B cell (primary cell): ENCODE measurements around the gene MLLT3. TPM values are rescaled to one million over a fixed set of nuclear protein-coding genes. Genes with fewer than 3 reads are reported as not detected.

Source experiments
- ATAC-seq: fragments of 200-7000 bp; cut with Tn5 transposase; one replicate; pipeline ENCODE4 v1.10.0; 2021; ENCODE audit warnings: low read depth, mild to moderate bottlenecking, moderate number of reproducible peaks, moderate library complexity
- CTCF ChIA-PET: fragments of 350-600 bp; sonication (Branson Sonifier 250); formaldehyde crosslinking; loops from one replicate; lab custom pipeline; 2021; ENCODE audit warnings: antibody characterized with exemption, inconsistent platforms; lab: Charles Lee
- POLR2A ChIA-PET: fragments of 350-600 bp; sonication (Branson Sonifier 250); formaldehyde crosslinking; loops from one replicate; lab custom pipeline; 2021; ENCODE audit warnings: antibody characterized with exemption; lab: Charles Lee
- DNase-seq: peaks from one replicate; pipeline ENCODE4 v3.0.0; 2013
- H2AFZ ChIP-seq: 2 replicates; pipeline ENCODE4 v1.6.1; 2012; ENCODE audit warnings: mild to moderate bottlenecking, low read depth, low read length; ENCODE audit not compliant: insufficient read depth, poor library complexity, severe bottlenecking
- H3K27ac ChIP-seq, 2 donors: 1 replicate in 1 of 2; 2 replicates in 1 of 2; pipeline ENCODE4 v1.5.1; 2012 to 2013; ENCODE audit warnings: low read length in 2 of 2, mild to moderate bottlenecking in 2 of 2, moderate library complexity in 1 of 2
- H3K27me3 ChIP-seq, 4 experiments: fragments of 200-600 bp in 1 of 4; sonication (generic) in 1 of 4; replicated peaks in 1 of 4; 1 replicate in 2 of 4; 2 replicates in 2 of 4; pipeline versions ENCODE4 v1.6.1 to v1.7.0; 2013 to 2016; ENCODE audit warnings: low read length in 3 of 4, mild to moderate bottlenecking in 2 of 4, mixed read lengths in 1 of 4, moderate library complexity in 1 of 4; ENCODE audit not compliant: insufficient read depth in 4 of 4, control insufficient read depth in 3 of 4; ENCODE audit errors: control extremely low read depth in 1 of 4
- H3K36me3 ChIP-seq, 2 experiments: replicated peaks in 1 of 2; 1 replicate in 1 of 2; 2 replicates in 1 of 2; pipeline versions ENCODE4 v1.6.1 to v1.7.1; 2013; ENCODE audit warnings: low read length in 1 of 2; ENCODE audit not compliant: insufficient read depth in 2 of 2, control insufficient read depth in 1 of 2; ENCODE audit errors: control extremely low read depth in 1 of 2, extremely low read depth in 1 of 2
- H3K4me1 ChIP-seq, 2 donors: fragments of 200-600 bp in 1 of 2; sonication (generic) in 1 of 2; 1 replicate in 1 of 2; 2 replicates in 1 of 2; pipeline versions ENCODE4 v1.5.1 to v1.6.1; 2013 to 2017; ENCODE audit warnings: low read length in 2 of 2; ENCODE audit not compliant: control insufficient read depth in 2 of 2, insufficient read depth in 2 of 2
- H3K4me2 ChIP-seq: replicated peaks from 2 replicates; pipeline ENCODE3; 2012; ENCODE audit warnings: mild to moderate bottlenecking, low read depth, low read length; ENCODE audit not compliant: poor library complexity, severe bottlenecking
- H3K4me3 ChIP-seq, 5 experiments: fragments of 200-600 bp in 1 of 5; sonication (generic) in 1 of 5; 1 replicate in 3 of 5; 2 replicates in 2 of 5; pipeline versions ENCODE4 v1.5.1 to v1.7.0; 2011 to 2016; ENCODE audit warnings: low read length in 4 of 5, mild to moderate bottlenecking in 4 of 5, low read depth in 2 of 5, control low read depth in 1 of 5, moderate library complexity in 1 of 5; ENCODE audit not compliant: insufficient read depth in 1 of 5; ENCODE audit errors: control extremely low read depth in 1 of 5, extremely low read depth in 1 of 5
- H3K79me2 ChIP-seq: fragments of 200-600 bp; sonication (generic); one replicate; pipeline ENCODE4 v1.6.0; 2016; ENCODE audit warnings: low read length; ENCODE audit not compliant: control insufficient read depth, insufficient read depth
- H3K9ac ChIP-seq: fragments of 200-600 bp; sonication (generic); 2 replicates; pipeline ENCODE4 v1.6.1; 2017; ENCODE audit warnings: mild to moderate bottlenecking, low read length, moderate library complexity
- H3K9me3 ChIP-seq, 3 donors: one replicate each; pipeline versions ENCODE4 v1.6.1 to v1.7.1; 2013; ENCODE audit warnings: low read length in 2 of 3; ENCODE audit not compliant: control insufficient read depth in 2 of 3, insufficient read depth in 1 of 3; ENCODE audit errors: control extremely low read depth in 1 of 3
- H4K20me1 ChIP-seq: 2 replicates; pipeline ENCODE4 v1.6.0; 2012; ENCODE audit warnings: mild to moderate bottlenecking, low read length; ENCODE audit not compliant: insufficient read depth, control insufficient read depth, poor library complexity, severe bottlenecking
- H3K27ac Mint-ChIP-seq: one replicate; pipeline ENCODE4 v1.8.0; 2021; ENCODE audit warnings: mixed read lengths
- H3K27me3 Mint-ChIP-seq: one replicate; pipeline ENCODE4 v1.8.0; 2021; ENCODE audit warnings: mixed read lengths
- H3K4me1 Mint-ChIP-seq: one replicate; pipeline ENCODE4 v1.8.0; 2021; ENCODE audit warnings: mixed read lengths
- H3K4me3 Mint-ChIP-seq: one replicate; pipeline ENCODE4 v1.8.0; 2021; ENCODE audit warnings: mixed read lengths
- H3K9me3 Mint-ChIP-seq: one replicate; pipeline ENCODE4 v1.8.0; 2022; ENCODE audit warnings: mixed read lengths; ENCODE audit not compliant: insufficient read depth
- CTCF ChIP-seq: fragments of 200-600 bp; IDR thresholded peaks from one replicate; pipeline ENCODE4 v1.8.0; 2022; ENCODE audit warnings: antibody characterized with exemption, mild to moderate bottlenecking
- EZH2 ChIP-seq: IDR thresholded peaks from 2 replicates; pipeline ENCODE4 v1.6.1; 2012; ENCODE audit warnings: borderline replicate concordance, low read depth, mild to moderate bottlenecking, moderate library complexity, low read length; ENCODE audit not compliant: insufficient read depth, poor library complexity, severe bottlenecking
- WGBS: methylation state at CpG from one replicate; pipeline ENCODE4 v1.1.5; 2013; ENCODE audit warnings: missing lambda C conversion rate; ENCODE audit not compliant: insufficient coverage; 5-methylcytosine and 5-hydroxymethylcytosine counted together
- intact Hi-C: fragments of 100-400 bp; cut with micrococcal nuclease; formaldehyde crosslinking; loops from one replicate; pipeline ENCODE4 v1.10.0; 2022
- polyA plus RNA-seq: library from polyadenylated mRNA; depleted of rRNA; stranded (reverse); fragments of >200 nt; gene quantifications from 2 replicates; pipeline ENCODE4 v1.2.3, GENCODE V29; 2012
- total RNA-seq, 2 donors: library from RNA; stranded (reverse); fragments of 120-200 nt in 1 of 2; gene quantifications; 1 replicate in 1 of 2; 2 replicates in 1 of 2; pipeline versions ENCODE4 v1.2.3 to v1.2.4, GENCODE V29; 2013 to 2022

The MLLT3 gene
- total and polyA plus RNA-seq, 2 donors (not counting 1 experiment from before 2014, with no cell fraction given): 3.4 to 3.6 TPM

- Histone ChIP-seq H3K4me2 (no peak overlapping the region), H3K27ac (no peak overlapping the region), H3K4me3 (no peak overlapping the region), H3K36me3 (no peaks in the 10 kb centered on the region), H3K4me1 (peaks cover 0 to 6% of the 10 kb centered on the region in 2 donors), H2AFZ (no peak overlapping the region), H3K9ac (no peak overlapping the region), H3K9me3 (no peaks in the 10 kb centered on the region), H3K79me2 (no peaks in the 10 kb centered on the region), H3K27me3 (no peaks in the 10 kb centered on the region), H4K20me1 (no peaks in the 10 kb centered on the region)
- no peaks in the 10 kb centered on the region for H3K27me3 Mint-ChIP-seq
- no peak for TF ChIP-seq EZH2
- no peak for TF ChIP-seq CTCF
- 33% methylated on average over 1 of the region's 1 CpG for WGBS
- ChIA-PET POLR2A (no interaction called here), CTCF (no interaction called here)
- H3K27ac Mint-ChIP-seq: no peak overlapping the region
- DNase-seq: peak; percentile 17
- H3K4me3 Mint-ChIP-seq: no peak overlapping the region
- no peaks in the 10 kb centered on the region for H3K9me3 Mint-ChIP-seq
- peaks cover 11% of the 10 kb centered on the region for H3K4me1 Mint-ChIP-seq
- ATAC-seq: no peak
- intact Hi-C loops: no loop called here
These were observed 249.0 kb downstream of the MLLT3 start for GRCh38 chr9:20373263-20373662.

- H3K4me1 ChIP-seq: peaks cover 0 to 6% of the 10 kb centered on the region in 2 donors
- Mint-ChIP-seq H3K9me3 (no peaks in the 10 kb centered on the region), H3K4me1 (peaks cover 7% of the 10 kb centered on the region), H3K4me3 (no peak overlapping the region), H3K27me3 (no peaks in the 10 kb centered on the region), H3K27ac (no peak overlapping the region)
- no peaks in the 10 kb centered on the region for H3K79me2 ChIP-seq
- no peaks in the 10 kb centered on the region for H3K27me3 ChIP-seq
- TF ChIP-seq CTCF: no peak
- TF ChIP-seq EZH2: no peak
- no peaks in the 10 kb centered on the region for H4K20me1 ChIP-seq
- ChIA-PET POLR2A (no interaction called here), CTCF (no interaction called here)
- no peak for DNase-seq
- no peak overlapping the region for H3K4me2 ChIP-seq
- no peak overlapping the region for H3K4me3 ChIP-seq
- ATAC-seq: no peak
- H3K36me3 ChIP-seq: no peaks in the 10 kb centered on the region
- intact Hi-C loops: no loop called here
- H3K9ac ChIP-seq: no peak overlapping the region
- no CpG with 5 or more reads among the region's 1 CpG for WGBS
- H3K27ac ChIP-seq: no peak overlapping the region
- H2AFZ ChIP-seq: no peak overlapping the region
- no peaks in the 10 kb centered on the region for H3K9me3 ChIP-seq
These were observed 252.9 kb downstream of the MLLT3 start for GRCh38 chr9:20369391-20369790.
